Parathyroid adenoma (tissue), 2 donors: ENCODE results near the gene AUTS2.

Experiments
- H2AFZ ChIP-seq: fragments of 300-600 bp; sonication (generic); one replicate; pipeline ENCODE4 v1.7.0; 2017; ENCODE audit warnings: antibody characterized with exemption, mild to moderate bottlenecking
- H3K27ac ChIP-seq: fragments of 300-600 bp; sonication (generic); one replicate; pipeline ENCODE4 v1.7.0; 2017
- H3K27me3 ChIP-seq: fragments of 300-600 bp; sonication (generic); one replicate; pipeline ENCODE4 v1.7.0; 2017; ENCODE audit warnings: low read length; ENCODE audit not compliant: control insufficient read depth, insufficient read depth
- H3K36me3 ChIP-seq: fragments of 300-600 bp; sonication (generic); one replicate; pipeline ENCODE4 v1.7.0; 2017; ENCODE audit warnings: low read length; ENCODE audit not compliant: control insufficient read depth, insufficient read depth
- H3K4me1 ChIP-seq: fragments of 300-600 bp; sonication (generic); one replicate; pipeline ENCODE4 v1.7.0; 2017; ENCODE audit warnings: control low read depth
- H3K4me2 ChIP-seq: fragments of 300-600 bp; sonication (generic); one replicate; pipeline ENCODE4 v1.7.0; 2017; ENCODE audit warnings: low read length
- H3K4me3 ChIP-seq: fragments of 300-600 bp; sonication (generic); one replicate; pipeline ENCODE4 v1.7.0; 2017; ENCODE audit warnings: low read depth, low read length
- H3K79me2 ChIP-seq: fragments of 300-600 bp; sonication (generic); one replicate; pipeline ENCODE4 v1.7.0; 2017; ENCODE audit warnings: control low read depth
- H3K9ac ChIP-seq: fragments of 300-600 bp; sonication (generic); one replicate; pipeline ENCODE4 v1.7.0; 2017; ENCODE audit warnings: mild to moderate bottlenecking
- H3K9me3 ChIP-seq: fragments of 300-600 bp; sonication (generic); one replicate; pipeline ENCODE4 v1.7.0; 2017; ENCODE audit warnings: low read length; ENCODE audit not compliant: control insufficient read depth
- CTCF ChIP-seq: fragments of 300-600 bp; sonication (generic); IDR thresholded peaks from one replicate; pipeline ENCODE4 v1.7.0; 2017; ENCODE audit warnings: antibody characterized with exemption, mild to moderate bottlenecking
- donor health status: primary hyperparathyroidism.

Gene AUTS2

GRCh38 chr7:70285187-70285586 is 686.9 kb downstream of the AUTS2 start:
- TF ChIP-seq CTCF: no peak
- H3K79me2 ChIP-seq: no peaks in the 10 kb centered on the region
- no peak overlapping the region for H2AFZ ChIP-seq
- no peak overlapping the region for H3K27ac ChIP-seq
- H3K9ac ChIP-seq: no peak overlapping the region
- H3K36me3 ChIP-seq: no peaks in the 10 kb centered on the region
- H3K4me1 ChIP-seq: no peaks in the 10 kb centered on the region
- no peak overlapping the region for H3K4me3 ChIP-seq
- H3K9me3 ChIP-seq: no peaks in the 10 kb centered on the region
- no peak overlapping the region for H3K4me2 ChIP-seq
- no peaks in the 10 kb centered on the region for H3K27me3 ChIP-seq

GRCh38 chr7:70285854-70286253 is 687.6 kb downstream of the AUTS2 start:
- no peaks in the 10 kb centered on the region for H3K36me3 ChIP-seq
- no peaks in the 10 kb centered on the region for H3K9me3 ChIP-seq

DNA sequence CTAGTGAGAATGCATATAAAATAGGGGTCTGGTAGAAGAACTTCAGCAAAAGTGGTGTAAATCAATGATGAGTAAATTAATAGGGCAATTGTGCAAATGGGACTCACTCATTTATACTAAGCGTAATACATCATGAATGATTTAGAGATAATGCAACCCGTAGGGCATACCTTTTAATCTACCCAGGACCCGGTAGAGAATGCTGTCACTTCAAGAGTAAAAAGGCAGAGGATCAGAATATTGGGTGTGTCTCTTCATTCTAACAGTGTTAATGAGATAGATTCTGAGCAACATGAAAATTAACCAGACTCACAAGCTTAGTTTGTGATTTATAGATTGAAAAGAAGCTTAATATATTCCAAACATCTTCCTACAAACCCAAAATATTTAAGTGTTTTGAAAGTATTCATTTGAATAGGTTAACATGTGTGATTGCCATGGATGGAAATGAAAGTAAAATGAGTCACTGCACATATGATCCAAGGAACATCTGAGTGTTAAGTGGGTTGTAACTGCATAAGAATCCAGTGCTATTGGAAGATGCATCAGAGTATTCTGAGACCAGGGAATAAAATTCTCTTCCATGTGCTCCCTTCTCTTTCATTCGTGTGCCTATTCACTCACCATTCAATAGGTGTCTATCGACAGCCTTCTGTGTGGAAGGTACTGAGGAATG is 690.6 kb downstream of the AUTS2 start:
- no peak overlapping the region for H3K9ac ChIP-seq
- H3K4me2 ChIP-seq: no peak overlapping the region
- H3K9me3 ChIP-seq: no peaks in the 10 kb centered on the region
- no peak for TF ChIP-seq CTCF
- H3K36me3 ChIP-seq: no peaks in the 10 kb centered on the region
- no peak overlapping the region for H3K4me3 ChIP-seq
- H3K4me1 ChIP-seq: no peaks in the 10 kb centered on the region
- H3K27me3 ChIP-seq: no peaks in the 10 kb centered on the region
- H3K27ac ChIP-seq: no peak overlapping the region
- no peak overlapping the region for H2AFZ ChIP-seq
- no peaks in the 10 kb centered on the region for H3K79me2 ChIP-seq

More at GRCh38 chr7:70285854-70286253, 687.6 kb downstream of the AUTS2 start:
- Histone ChIP-seq H3K27ac (no peak overlapping the region), H3K4me2 (no peak overlapping the region), H3K79me2 (no peaks in the 10 kb centered on the region), H2AFZ (no peak overlapping the region), H3K4me1 (no peaks in the 10 kb centered on the region), H3K27me3 (no peaks in the 10 kb centered on the region), H3K9ac (no peak overlapping the region), H3K4me3 (no peak overlapping the region)
- no peak for TF ChIP-seq CTCF

DNA sequence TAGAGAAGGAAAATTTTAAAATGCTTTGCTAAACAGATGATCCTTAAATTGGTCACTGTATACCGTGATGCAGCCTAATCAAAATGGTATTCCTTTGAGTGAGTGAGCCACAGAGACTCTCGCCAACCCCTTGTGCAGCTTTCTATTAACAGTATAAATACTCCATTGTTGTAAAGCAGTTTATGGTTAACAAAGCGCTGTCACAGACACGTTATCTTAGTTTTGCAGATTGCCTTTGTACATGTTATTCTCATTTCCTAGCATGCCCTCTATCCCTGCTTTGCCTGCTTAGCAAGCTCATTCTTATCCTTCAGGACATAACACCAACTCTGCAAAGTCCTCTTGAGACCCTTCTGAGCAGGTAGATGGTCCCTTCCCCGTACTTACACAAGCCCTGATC is 694.4 kb downstream of the AUTS2 start:
- no peaks in the 10 kb centered on the region for H3K4me1 ChIP-seq
- no peaks in the 10 kb centered on the region for H3K36me3 ChIP-seq
- H3K4me3 ChIP-seq: no peak overlapping the region
- H3K27me3 ChIP-seq: no peaks in the 10 kb centered on the region
- H3K9me3 ChIP-seq: no peaks in the 10 kb centered on the region
- no peak overlapping the region for H2AFZ ChIP-seq
- no peak for TF ChIP-seq CTCF
- H3K79me2 ChIP-seq: no peaks in the 10 kb centered on the region
- no peak overlapping the region for H3K9ac ChIP-seq
- no peak overlapping the region for H3K4me2 ChIP-seq
- H3K27ac ChIP-seq: no peak overlapping the region
